A673 (cell line): ENCODE data around the gene CLUH. TPM values are rescaled to one million over a fixed set of nuclear protein-coding genes. Genes with fewer than 3 reads are reported as not detected.

Source experiments
- BruUV-seq: library from RNA; stranded (reverse); fragments of 400-500 nt; replicated peaks from 2 replicates; lab custom pipeline; 2021; lab: Mats Ljungman, UMichigan
- CTCF ChIA-PET: fragments of 300-600 bp; sonication (Branson Sonifier 250); formaldehyde crosslinking; loops from one replicate; lab custom pipeline; 2022; ENCODE audit warnings: antibody characterized with exemption; lab: Charles Lee
- POLR2A ChIA-PET: fragments of 300-600 bp; sonication (Branson Sonifier 250); formaldehyde crosslinking; loops from one replicate; lab custom pipeline; 2022; ENCODE audit warnings: antibody characterized with exemption; ENCODE audit not compliant: low non-redundant PET; lab: Charles Lee
- DNase-seq: peaks from one replicate; pipeline ENCODE4 v3.0.0-alpha.2; 2015; ENCODE audit warnings: low spot score
- H3K27ac ChIP-seq: fragments of 200-600 bp; sonication (generic); 2 replicates; pipeline ENCODE4 v1.5.1; 2016; ENCODE audit warnings: mixed run types, low read depth, mild to moderate bottlenecking, mixed read lengths, antibody characterized with exemption, low read length; ENCODE audit not compliant: poor library complexity, severe bottlenecking
- H3K27me3 ChIP-seq: fragments of 200-600 bp; sonication (generic); replicated peaks from 2 replicates; pipeline ENCODE4 v1.6.1; 2017; ENCODE audit warnings: mixed run types, low read depth, mild to moderate bottlenecking, mixed read lengths, antibody characterized with exemption, low read length; ENCODE audit not compliant: insufficient read depth, poor library complexity
- H3K36me3 ChIP-seq: fragments of 200-600 bp; sonication (generic); 2 replicates; pipeline ENCODE4 v1.6.1; 2016; ENCODE audit warnings: mixed run types, mild to moderate bottlenecking, mixed read lengths, antibody characterized with exemption, low read length; ENCODE audit not compliant: insufficient read depth, poor library complexity, severe bottlenecking
- H3K4me1 ChIP-seq: fragments of 200-600 bp; sonication (generic); 2 replicates; pipeline ENCODE4 v1.6.1; 2017; ENCODE audit warnings: mixed run types, mild to moderate bottlenecking, mixed read lengths, antibody characterized with exemption, low read length; ENCODE audit not compliant: insufficient read depth, poor library complexity, severe bottlenecking
- H3K4me3 ChIP-seq: fragments of 200-600 bp; sonication (generic); 2 replicates; pipeline ENCODE4 v1.5.1; 2016; ENCODE audit warnings: low read depth, mixed run types, mild to moderate bottlenecking, mixed read lengths, low read length; ENCODE audit not compliant: poor library complexity, severe bottlenecking
- H3K9me3 ChIP-seq: fragments of 200-600 bp; sonication (generic); 2 replicates; pipeline ENCODE4 v1.6.1; 2016; ENCODE audit warnings: mixed run types, low read depth, mild to moderate bottlenecking, mixed read lengths, antibody characterized with exemption, low read length; ENCODE audit not compliant: poor library complexity, severe bottlenecking
- CTCF ChIP-seq: fragments of 300-800, 200-600 bp; sonication (generic); conservative IDR thresholded peaks from 2 replicates; pipeline ENCODE4 v1.5.1; 2017; ENCODE audit warnings: low read depth, mild to moderate bottlenecking, antibody characterized with exemption, low read length, moderate library complexity, mixed read lengths
- EZH2 ChIP-seq: fragments of 200-600 bp; sonication (generic); IDR thresholded peaks from 2 replicates; pipeline ENCODE4 v1.6.1; 2017; ENCODE audit warnings: borderline replicate concordance, low read depth, mild to moderate bottlenecking, mixed read lengths, antibody characterized with exemption, low read length; ENCODE audit not compliant: poor library complexity, severe bottlenecking
- intact Hi-C: fragments of 100-400 bp; cut with micrococcal nuclease; formaldehyde crosslinking; loops from one replicate; pipeline ENCODE4 v1.10.0; 2022; ENCODE audit not compliant: unreplicated experiment
- total RNA-seq: library from RNA; stranded (reverse); gene quantifications from 2 replicates; pipeline ENCODE4 v1.2.3, GENCODE V29; 2021

The CLUH gene
- total RNA-seq, 1 experiment from 2014 or later: 162 TPM

GRCh38 chr17:2737693-2738092 is 26.1 kb upstream of the CLUH start:
- DNase-seq: no peak
- intact Hi-C loops: no loop called here
- TF ChIP-seq EZH2 (no peak), CTCF (no peak)
- no TSS peak for BruUV-seq
- Histone ChIP-seq H3K27me3 (peaks cover 8% of the 10 kb centered on the region), H3K4me1 (no peaks in the 10 kb centered on the region), H3K36me3 (no peaks in the 10 kb centered on the region), H3K9me3 (no peaks in the 10 kb centered on the region), H3K27ac (no peak overlapping the region), H3K4me3 (no peak overlapping the region)
- ChIA-PET POLR2A (no interaction called here), CTCF (interaction anchor here (1.0 kb wide), 1 partner anchor 945 kb away, joined by 8 read pairs; no protein-coding TSS in a partner anchor)

DNA sequence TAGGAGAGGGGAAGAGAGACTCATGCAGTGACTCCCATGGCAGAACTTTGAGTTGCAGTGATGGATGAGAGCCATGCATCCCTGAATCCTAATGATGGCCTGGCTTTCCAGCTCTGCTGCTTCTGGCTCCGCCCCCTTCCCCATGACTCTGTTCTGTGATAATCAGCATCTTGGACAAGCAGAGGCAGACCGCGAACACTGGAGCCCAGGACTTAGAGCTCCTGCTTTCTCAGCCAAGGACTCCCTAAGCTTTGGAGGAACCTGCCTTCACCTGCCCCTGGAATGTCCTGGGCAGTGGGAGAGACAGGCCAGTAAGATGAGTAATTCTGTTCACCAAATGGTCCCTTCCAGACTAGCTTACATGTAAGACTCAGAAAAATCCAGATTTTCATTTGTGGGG is 25.4 kb upstream of the CLUH start:
- Histone ChIP-seq H3K36me3 (no peaks in the 10 kb centered on the region), H3K4me1 (no peaks in the 10 kb centered on the region), H3K9me3 (no peaks in the 10 kb centered on the region), H3K4me3 (no peak overlapping the region), H3K27ac (no peak overlapping the region), H3K27me3 (peaks cover under 1% of the 10 kb centered on the region)
- no peak for DNase-seq
- ChIA-PET CTCF (no interaction called here), POLR2A (no interaction called here)
- BruUV-seq: no TSS peak
- no peak for TF ChIP-seq EZH2
- no peak for TF ChIP-seq CTCF
- intact Hi-C loops: no loop called here

- TF ChIP-seq CTCF (no peak), EZH2 (no peak)
- H3K27ac ChIP-seq: no peak overlapping the region
- no peaks in the 10 kb centered on the region for H3K27me3 ChIP-seq
- no peaks in the 10 kb centered on the region for H3K36me3 ChIP-seq
- no peaks in the 10 kb centered on the region for H3K9me3 ChIP-seq
- ChIA-PET CTCF (no interaction called here), POLR2A (no interaction called here)
- H3K4me1 ChIP-seq: no peaks in the 10 kb centered on the region
- no peak overlapping the region for H3K4me3 ChIP-seq
- no TSS peak for BruUV-seq
- intact Hi-C loops: no loop called here
- no peak for DNase-seq
These were observed 24.3 kb upstream of the CLUH start for GRCh38 chr17:2735896-2736295.
